Left lung (tissue), 10 donors: Measurements from ENCODE around the gene BTG3. TPM values are rescaled to one million over a fixed set of nuclear protein-coding genes. Genes with fewer than 3 reads are reported as not detected.

ENCODE experiments used
- ATAC-seq: fragments of 200-7000 bp; cut with Tn5 transposase; one replicate; pipeline ENCODE4 v1.9.1; 2020; ENCODE audit warnings: moderate library complexity
- DNase-seq, 4 donors: peaks; one replicate each; pipeline ENCODE4 v3.0.0-alpha.2; 2013 to 2020
- H3K27ac ChIP-seq, 2 donors: fragments of 200-600 bp; sonication (generic) in 1 of 2; one replicate each; pipeline versions ENCODE4 v1.5.0 to v1.8.0; 2020 to 2021
- H3K27me3 ChIP-seq, 2 donors: fragments of 200-600 bp; sonication (generic) in 1 of 2; one replicate each; pipeline versions ENCODE4 v1.5.0 to v1.8.0; 2020 to 2021
- H3K36me3 ChIP-seq, 2 donors: fragments of 200-600 bp; sonication (generic) in 1 of 2; one replicate each; pipeline versions ENCODE4 v1.5.0 to v1.8.0; 2020 to 2021
- H3K4me1 ChIP-seq, 2 donors: fragments of 200-600 bp; one replicate each; pipeline ENCODE4 v1.8.0; 2021
- H3K4me3 ChIP-seq, 2 donors: fragments of 200-600 bp; sonication (generic) in 1 of 2; one replicate each; pipeline versions ENCODE4 v1.5.0 to v1.8.0; 2020 to 2021; ENCODE audit warnings: mild to moderate bottlenecking in 1 of 2
- H3K9me3 ChIP-seq, 2 donors: fragments of 200-600 bp; sonication (generic) in 1 of 2; one replicate each; pipeline versions ENCODE4 v1.5.0 to v1.8.0; 2020 to 2021
- CTCF ChIP-seq, 2 donors: fragments of 200-600 bp; sonication (generic) in 1 of 2; IDR thresholded peaks; one replicate each; pipeline versions ENCODE4 v1.5.0 to v1.8.0; 2021; ENCODE audit warnings: antibody characterized with exemption in 2 of 2
- intact Hi-C, 2 donors: fragments of 100-400 bp; cut with DNase I; formaldehyde crosslinking; loops; one replicate each; pipeline versions ENCODE4 v1.11.2 to v1.14.2; 2022
- polyA plus RNA-seq, 6 donors: library from polyadenylated mRNA; unstranded; fragments of 120-200 nt; gene quantifications; one replicate each; pipeline ENCODE4 v1.2.1, GENCODE V29; 2013; ENCODE audit not compliant: insufficient read length in 6 of 6
- total RNA-seq, 2 donors: library from RNA; stranded (reverse); fragmentation: NEBNext Ultra II Directional; extraction: Animal tissue kit (Norgen Biotek cat#: 25700); gene quantifications; one replicate each; pipeline ENCODE4 v1.2.1, GENCODE V29; 2021
- donor health status: DM: no; HTN: yes; CAD: no.
- donor health status: DM: no; HTN: no; CAD: no.

The BTG3 gene
- total and polyA plus RNA-seq, 8 donors: 43.5 to 81.4 (median 45.7) TPM

GRCh38 chr21:17548262-17548661, 64.4 kb downstream of the BTG3 start:
- no peaks in the 10 kb centered on the region for H3K4me1 ChIP-seq
- no peak overlapping the region for H3K4me3 ChIP-seq
- no peaks in the 10 kb centered on the region for H3K27me3 ChIP-seq
- intact Hi-C loops: no loop called here
- H3K27ac ChIP-seq: no peak overlapping the region
- TF ChIP-seq CTCF (IDR thresholded peaks at IDR 0.05): no peak
- H3K9me3 ChIP-seq: no peaks in the 10 kb centered on the region
- DNase-seq (no peak), ATAC-seq (no peak)
- H3K36me3 ChIP-seq: no peaks in the 10 kb centered on the region

- no peak for TF ChIP-seq CTCF (IDR thresholded peaks at IDR 0.05)
- no peaks in the 10 kb centered on the region for H3K36me3 ChIP-seq
- H3K4me3 ChIP-seq: no peak overlapping the region
- DNase-seq: no peak
- no peaks in the 10 kb centered on the region for H3K9me3 ChIP-seq
- H3K4me1 ChIP-seq: peaks cover 0 to 8% of the 10 kb centered on the region in 2 donors
- ATAC-seq: peak; percentile 59
- H3K27ac ChIP-seq: peak overlapping the region in 1 of 2 donors; percentile 30
- intact Hi-C loops: no loop called here
- H3K27me3 ChIP-seq: no peaks in the 10 kb centered on the region
These were observed 67.7 kb downstream of the BTG3 start for GRCh38 chr21:17545007-17545406.

Other genes starting within 250 kb of the BTG3 start
- 10 to 100 TPM; 22.4 to 25.1 TPM for gene CXADR, start 99.9 kb downstream of the BTG3 start, total RNA-seq
- 10 to 100 TPM; 20.2 to 28.6 (median 27.2) TPM for gene CXADR, start 99.9 kb downstream of the BTG3 start, polyA plus RNA-seq
- gene C21orf91, start 206.5 kb upstream of the BTG3 start, total RNA-seq: 10 to 100 TPM; 10.8 to 24.1 TPM
- gene C21orf91, start 206.5 kb upstream of the BTG3 start, polyA plus RNA-seq: 10 to 100 TPM; 18.5 to 22.1 (median 20.5) TPM